Immature natural killer cell (primary cell): ENCODE results near the gene CIB1. TPM values are rescaled to one million over a fixed set of nuclear protein-coding genes. Genes with fewer than 3 reads are reported as not detected.
A peak's percentile ranks its signal among the peaks of the same experiment; 100 is the strongest.
"Not testable (repeated sequence)": the region's sequence is repeated elsewhere in the genome, so short reads cannot be mapped to it uniquely, and the experiment has no call there.

Source experiments
- DNase-seq, 3 donors: peaks; one replicate each; pipeline ENCODE4 v3.0.0; 2022; ENCODE audit warnings: mixed read lengths in 1 of 3
- H3K27ac Mint-ChIP-seq, 6 donors: one replicate each; pipeline ENCODE4 v1.8.0; 2020; ENCODE audit warnings: mixed read lengths in 6 of 6, mild to moderate bottlenecking in 5 of 6, inconsistent platforms in 4 of 6, moderate library complexity in 3 of 6
- H3K27me3 Mint-ChIP-seq, 3 donors: one replicate each; pipeline ENCODE4 v1.8.0; 2020 to 2021; ENCODE audit warnings: low read depth in 3 of 3, mild to moderate bottlenecking in 3 of 3, mixed read lengths in 3 of 3, moderate library complexity in 3 of 3, inconsistent platforms in 1 of 3
- H3K36me3 Mint-ChIP-seq, 3 donors: one replicate each; pipeline ENCODE4 v1.8.0; 2020; ENCODE audit warnings: mixed read lengths in 3 of 3, inconsistent platforms in 2 of 3, mild to moderate bottlenecking in 2 of 3
- H3K4me1 Mint-ChIP-seq, 2 donors: one replicate each; pipeline ENCODE4 v1.8.0; 2020; ENCODE audit warnings: inconsistent platforms in 2 of 2, mild to moderate bottlenecking in 2 of 2, mixed read lengths in 2 of 2, moderate library complexity in 1 of 2
- H3K4me3 Mint-ChIP-seq, 5 donors: one replicate each; pipeline ENCODE4 v1.8.0; 2020; ENCODE audit warnings: mild to moderate bottlenecking in 5 of 5, mixed read lengths in 5 of 5, inconsistent platforms in 3 of 5, moderate library complexity in 3 of 5
- H3K9me3 Mint-ChIP-seq, 6 donors: one replicate each; pipeline ENCODE4 v1.8.0; 2020; ENCODE audit warnings: mild to moderate bottlenecking in 6 of 6, mixed read lengths in 6 of 6, inconsistent platforms in 4 of 6, moderate library complexity in 3 of 6
- polyA plus RNA-seq, 3 donors: library from polyadenylated mRNA; unstranded; fragments of 300-500 nt; fragmentation: Illumina TruSeq; gene quantifications; one replicate each; pipeline ENCODE4 v1.2.3, GENCODE V29; 2021

The CIB1 gene
- polyA plus RNA-seq: 100 to 1,000 TPM; 219 to 304 (median 265) TPM

- no peaks in the 10 kb centered on the region for H3K9me3 Mint-ChIP-seq
- peaks cover 19 to 24% (median 23%) of the 10 kb centered on the region in 3 donors for H3K27me3 Mint-ChIP-seq
- H3K4me3 Mint-ChIP-seq: peak within 1 kb of the TSS; percentile 87 to 96 (median 89)
- H3K36me3 Mint-ChIP-seq: peaks cover 8 to 32% (median 16%) of the 10 kb centered on the region in 3 donors
- peak; percentile 96 to 97 (median 97) for DNase-seq
- H3K27ac Mint-ChIP-seq: peak within 1 kb of the TSS; percentile 99 to 100 (median 99)
- peaks cover 60% of the 10 kb centered on the region in 2 donors for H3K4me1 Mint-ChIP-seq
Measured at GRCh38 chr15:90233387-90234095, at the start of gene CIB1. CIB1 (minus strand) TSS chr15:90233941; CDS start chr15:90233885, 56 bp downstream.

- not testable (repeated sequence) for H3K27me3 Mint-ChIP-seq, H3K27ac Mint-ChIP-seq, H3K9me3 Mint-ChIP-seq, H3K4me3 Mint-ChIP-seq, DNase-seq, H3K4me1 Mint-ChIP-seq, H3K36me3 Mint-ChIP-seq
Measured at GRCh38 chr15:90281637-90282036, 47.9 kb upstream of the CIB1 start.

- H3K27ac Mint-ChIP-seq, H3K4me1 Mint-ChIP-seq, H3K4me3 Mint-ChIP-seq, H3K36me3 Mint-ChIP-seq, H3K27me3 Mint-ChIP-seq, H3K9me3 Mint-ChIP-seq, DNase-seq: not testable (repeated sequence)
Measured at GRCh38 chr15:90280743-90281142, 47.0 kb upstream of the CIB1 start.

GRCh38 chr15:90278467-90278866 lies 44.7 kb upstream of the CIB1 start:
- not testable (repeated sequence) for H3K27ac Mint-ChIP-seq, DNase-seq, H3K4me1 Mint-ChIP-seq, H3K9me3 Mint-ChIP-seq, H3K4me3 Mint-ChIP-seq, H3K27me3 Mint-ChIP-seq
- H3K36me3 Mint-ChIP-seq: peaks cover 3 to 14% (median 8%) of the 10 kb centered on the region in 3 donors

GRCh38 chr15:90271459-90272166 lies 37.9 kb upstream of the CIB1 start:
- Mint-ChIP-seq H3K4me3 (peak overlapping the region in 1 of 5 donors; percentile 25), H3K27me3 (peaks cover 0 to 1% (median 0%) of the 10 kb centered on the region in 3 donors), H3K27ac (peak overlapping the region in 3 of 6 donors; percentile 26 to 54 (median 45)), H3K4me1 (peaks cover 33 to 64% of the 10 kb centered on the region in 2 donors), H3K9me3 (no peaks in the 10 kb centered on the region), H3K36me3 (peaks cover 19 to 46% (median 35%) of the 10 kb centered on the region in 3 donors)
- no peak for DNase-seq

GRCh38 chr15:90270502-90271150 lies 36.9 kb upstream of the CIB1 start:
- H3K27ac Mint-ChIP-seq: peak overlapping the region in 5 of 6 donors; percentile 5 to 81 (median 46)
- H3K27me3 Mint-ChIP-seq: peaks cover 0 to 4% (median under 1%) of the 10 kb centered on the region in 3 donors
- H3K4me3 Mint-ChIP-seq: peak overlapping the region in 2 of 5 donors; percentile 39 to 46
- peaks cover 41 to 73% of the 10 kb centered on the region in 2 donors for H3K4me1 Mint-ChIP-seq
- no peaks in the 10 kb centered on the region for H3K9me3 Mint-ChIP-seq
- DNase-seq: no peak
- H3K36me3 Mint-ChIP-seq: peaks cover 19 to 40% (median 35%) of the 10 kb centered on the region in 3 donors

- Mint-ChIP-seq H3K4me1 (peaks cover 46 to 88% of the 10 kb centered on the region in 2 donors), H3K4me3 (peak overlapping the region; percentile 60 to 75 (median 68)), H3K36me3 (peaks cover 16 to 31% (median 27%) of the 10 kb centered on the region in 3 donors), H3K27ac (peak overlapping the region in 5 of 6 donors; percentile 34 to 82 (median 77)), H3K27me3 (peaks cover 0 to 8% (median 7%) of the 10 kb centered on the region in 3 donors), H3K9me3 (no peaks in the 10 kb centered on the region)
- no peak for DNase-seq
Measured at GRCh38 chr15:90268415-90268814, 34.7 kb upstream of the CIB1 start.

GRCh38 chr15:90266485-90266884 lies 32.7 kb upstream of the CIB1 start:
- peak overlapping the region; percentile 94 to 97 (median 94) for H3K4me3 Mint-ChIP-seq
- peak overlapping the region; percentile 96 to 99 (median 98) for H3K27ac Mint-ChIP-seq
- H3K4me1 Mint-ChIP-seq: peaks cover 46 to 71% of the 10 kb centered on the region in 2 donors
- H3K9me3 Mint-ChIP-seq: no peaks in the 10 kb centered on the region
- H3K36me3 Mint-ChIP-seq: peaks cover 7 to 21% (median 19%) of the 10 kb centered on the region in 3 donors
- DNase-seq: peak in 1 of 3 donors; percentile 14
- peaks cover 0 to 8% (median 6%) of the 10 kb centered on the region in 3 donors for H3K27me3 Mint-ChIP-seq

- peak overlapping the region; percentile 94 to 97 (median 94) for H3K4me3 Mint-ChIP-seq
- H3K36me3 Mint-ChIP-seq: peaks cover 7 to 17% (median 14%) of the 10 kb centered on the region in 3 donors
- H3K27me3 Mint-ChIP-seq: peaks cover 0 to 8% (median 7%) of the 10 kb centered on the region in 3 donors
- peaks cover 45 to 66% of the 10 kb centered on the region in 2 donors for H3K4me1 Mint-ChIP-seq
- H3K9me3 Mint-ChIP-seq: no peaks in the 10 kb centered on the region
- no peak for DNase-seq
- H3K27ac Mint-ChIP-seq: peak overlapping the region; percentile 96 to 99 (median 98)
Measured at GRCh38 chr15:90266061-90266431, 32.3 kb upstream of the CIB1 start.

GRCh38 chr15:90265271-90266060 lies 31.7 kb upstream of the CIB1 start, which contains the start of gene NGRN:
NGRN (plus strand) TSS chr15:90265672; CDS start chr15:90265713, 41 bp downstream.
- Mint-ChIP-seq H3K4me1 (peaks cover 44 to 60% of the 10 kb centered on the region in 2 donors), H3K9me3 (no peaks in the 10 kb centered on the region)

GRCh38 chr15:90264671-90265070 lies 30.9 kb upstream of the CIB1 start:
- DNase-seq: no peak
- peaks cover 36 to 52% of the 10 kb centered on the region in 2 donors for H3K4me1 Mint-ChIP-seq

More at GRCh38 chr15:90265271-90266060, 31.7 kb upstream of the CIB1 start, which contains the start of gene NGRN:
- Mint-ChIP-seq H3K27ac (peak within 1 kb of the TSS; percentile 96 to 99 (median 98)), H3K27me3 (peaks cover 0 to 8% (median 8%) of the 10 kb centered on the region in 3 donors), H3K36me3 (peaks cover 7 to 16% (median 13%) of the 10 kb centered on the region in 3 donors), H3K4me3 (peak within 1 kb of the TSS; percentile 94 to 97 (median 94))
- peak; percentile 93 to 94 (median 94) for DNase-seq

GRCh38 chr15:90262426-90262825 lies 28.7 kb upstream of the CIB1 start:
- Mint-ChIP-seq H3K36me3 (no peaks in the 10 kb centered on the region), H3K4me3 (peak overlapping the region in 1 of 5 donors; percentile 9), H3K4me1 (peaks cover 23 to 32% of the 10 kb centered on the region in 2 donors), H3K27me3 (peaks cover 0 to 8% (median 8%) of the 10 kb centered on the region in 3 donors), H3K9me3 (no peaks in the 10 kb centered on the region), H3K27ac (peak overlapping the region in 3 of 6 donors; percentile 29 to 52 (median 44))
- no peak for DNase-seq

More at GRCh38 chr15:90264671-90265070, 30.9 kb upstream of the CIB1 start:
- Mint-ChIP-seq H3K9me3 (no peaks in the 10 kb centered on the region), H3K36me3 (peaks cover 4 to 10% (median 9%) of the 10 kb centered on the region in 3 donors), H3K27me3 (peaks cover 0 to 8% (median 8%) of the 10 kb centered on the region in 3 donors), H3K27ac (peak overlapping the region; percentile 96 to 99 (median 98)), H3K4me3 (peak overlapping the region; percentile 94 to 97 (median 94))
